OCI-LY1 (cell line): Measurements from ENCODE around the gene UMPS.
"Not testable (repeated sequence)": the region's sequence is repeated elsewhere in the genome, so short reads cannot be mapped to it uniquely, and the experiment has no call there.

Experiments used
- H2AFZ ChIP-seq: fragments of 200-600 bp; sonication (generic), shearing (Covaris generic); 2 replicates; pipeline ENCODE4 v1.6.0; 2014; ENCODE audit warnings: antibody characterized with exemption, mild to moderate bottlenecking, low read length
- H3F3A ChIP-seq: fragments of 200-600 bp; sonication (generic), shearing (Covaris generic); 2 replicates; pipeline ENCODE4 v1.6.0; 2014; ENCODE audit warnings: mild to moderate bottlenecking, antibody characterized with exemption, low read length, moderate library complexity; ENCODE audit not compliant: insufficient read depth
- H3K27ac ChIP-seq: fragments of 200-600 bp; sonication (generic); 2 replicates; pipeline ENCODE4 v1.5.1; 2014; ENCODE audit warnings: low read length, mixed run types, mild to moderate bottlenecking, low read depth; ENCODE audit not compliant: poor library complexity, severe bottlenecking
- H3K27me3 ChIP-seq: fragments of 200-600 bp; sonication (generic); 2 replicates; pipeline ENCODE4 v1.6.0; 2014; ENCODE audit warnings: antibody characterized with exemption, mild to moderate bottlenecking, low read length, moderate library complexity; ENCODE audit not compliant: insufficient read depth
- H3K36me3 ChIP-seq: fragments of 200-600 bp; sonication (generic); 2 replicates; pipeline ENCODE4 v1.6.1; 2014; ENCODE audit warnings: mild to moderate bottlenecking, antibody characterized with exemption, low read length, moderate library complexity, mixed read lengths; ENCODE audit not compliant: insufficient read depth
- H3K4me1 ChIP-seq: fragments of 200-600 bp; sonication (generic); 2 replicates; pipeline ENCODE4 v1.5.1; 2014; ENCODE audit warnings: mild to moderate bottlenecking, low read length, moderate library complexity; ENCODE audit not compliant: insufficient read depth, severe bottlenecking
- H3K4me2 ChIP-seq: fragments of 200-600 bp; sonication (generic), shearing (Covaris generic); 2 replicates; pipeline ENCODE4 v1.6.1; 2014; ENCODE audit warnings: low read length
- H3K4me3 ChIP-seq: fragments of 200-600 bp; sonication (generic); 2 replicates; pipeline ENCODE4 v1.5.1; 2014; ENCODE audit warnings: low read length, low read depth, mild to moderate bottlenecking, mixed read lengths; ENCODE audit not compliant: poor library complexity, severe bottlenecking
- H3K79me2 ChIP-seq: fragments of 200-600 bp; shearing (Covaris generic); 2 replicates; pipeline ENCODE4 v1.6.1; 2016; ENCODE audit warnings: mixed run types, low read length, mixed read lengths; ENCODE audit not compliant: insufficient read depth
- H3K9ac ChIP-seq: fragments of 200-600 bp; sonication (generic), shearing (Covaris generic); 2 replicates; pipeline ENCODE4 v1.6.1; 2014; ENCODE audit warnings: mild to moderate bottlenecking, low read length, mixed read lengths
- H3K9me2 ChIP-seq: fragments of 200-600 bp; sonication (generic), shearing (Covaris generic); 2 replicates; pipeline ENCODE4 v1.6.1; 2014; ENCODE audit warnings: low read depth, mild to moderate bottlenecking, low read length, mixed read lengths
- H3K9me3 ChIP-seq: fragments of 200-600 bp; shearing (Covaris generic); 2 replicates; pipeline ENCODE4 v1.6.1; 2014; ENCODE audit warnings: low read length, mixed read lengths
- H4K20me1 ChIP-seq: fragments of 200-600 bp; sonication (generic), shearing (Covaris generic); 2 replicates; pipeline ENCODE4 v1.6.0; 2016; ENCODE audit warnings: mild to moderate bottlenecking, low read length; ENCODE audit not compliant: insufficient read depth
- EZH2 ChIP-seq: fragments of 200-600 bp; sonication (generic), shearing (Covaris generic); IDR thresholded peaks from 2 replicates; pipeline ENCODE4 v1.8.0; 2017; ENCODE audit warnings: borderline replicate concordance, mixed run types, mild to moderate bottlenecking, antibody characterized with exemption, low read length, moderate library complexity, mixed read lengths
- TF ChIP-seq, protein P1 (sequence below): fragments of 200-600 bp; sonication (generic), shearing (Covaris generic); IDR thresholded peaks from 2 replicates; pipeline ENCODE4 v1.5.1; 2017; ENCODE audit warnings: mild to moderate bottlenecking, antibody characterized with exemption, low read length, moderate library complexity, mixed read lengths

The UMPS gene

DNA sequence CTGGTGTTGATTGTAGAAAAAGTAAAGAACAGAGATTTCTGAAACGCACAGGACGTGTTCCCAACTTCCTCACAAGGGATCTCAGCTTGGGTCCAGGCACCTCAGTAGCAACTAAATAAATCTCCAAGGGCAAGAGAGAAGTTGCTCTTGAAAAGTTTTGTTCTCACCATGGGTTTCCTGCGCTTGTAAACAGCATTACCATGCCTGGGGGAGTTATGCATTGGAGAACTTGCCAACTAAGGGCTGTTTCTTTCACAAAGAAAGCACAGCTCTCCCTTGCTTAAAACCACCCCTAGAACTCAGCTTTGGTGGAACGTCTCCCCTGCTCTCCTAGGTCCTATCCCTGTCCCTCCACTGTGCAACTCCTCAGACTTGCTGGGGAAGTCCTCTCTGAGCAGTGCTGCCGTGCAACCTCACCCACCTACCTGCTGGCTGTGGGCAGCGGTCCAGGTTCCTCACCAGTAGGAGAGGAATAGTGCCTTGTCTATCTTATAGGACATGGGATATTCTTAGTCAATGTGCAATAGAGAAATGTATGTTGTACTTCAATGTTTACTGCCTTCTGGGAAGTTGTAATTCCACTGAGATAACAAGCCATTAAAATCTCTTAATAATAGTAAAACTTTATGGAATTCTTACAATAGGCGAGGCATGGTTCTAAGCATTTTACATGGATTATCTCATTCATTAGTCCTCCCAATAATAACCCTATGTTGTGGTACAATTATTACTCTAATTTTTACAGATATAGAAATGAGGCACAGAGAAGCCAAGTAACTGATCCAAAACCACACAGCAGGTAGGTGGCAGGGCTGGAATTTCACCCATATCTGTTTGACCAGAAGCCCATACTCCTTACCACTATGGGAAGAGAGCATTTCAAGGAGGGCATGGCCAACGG, 51.5 kb downstream of the UMPS start:
- H3K4me3 ChIP-seq: no peak overlapping the region
- H3K9me2 ChIP-seq: no peaks in the 10 kb centered on the region
- TF ChIP-seq, protein P1, sequence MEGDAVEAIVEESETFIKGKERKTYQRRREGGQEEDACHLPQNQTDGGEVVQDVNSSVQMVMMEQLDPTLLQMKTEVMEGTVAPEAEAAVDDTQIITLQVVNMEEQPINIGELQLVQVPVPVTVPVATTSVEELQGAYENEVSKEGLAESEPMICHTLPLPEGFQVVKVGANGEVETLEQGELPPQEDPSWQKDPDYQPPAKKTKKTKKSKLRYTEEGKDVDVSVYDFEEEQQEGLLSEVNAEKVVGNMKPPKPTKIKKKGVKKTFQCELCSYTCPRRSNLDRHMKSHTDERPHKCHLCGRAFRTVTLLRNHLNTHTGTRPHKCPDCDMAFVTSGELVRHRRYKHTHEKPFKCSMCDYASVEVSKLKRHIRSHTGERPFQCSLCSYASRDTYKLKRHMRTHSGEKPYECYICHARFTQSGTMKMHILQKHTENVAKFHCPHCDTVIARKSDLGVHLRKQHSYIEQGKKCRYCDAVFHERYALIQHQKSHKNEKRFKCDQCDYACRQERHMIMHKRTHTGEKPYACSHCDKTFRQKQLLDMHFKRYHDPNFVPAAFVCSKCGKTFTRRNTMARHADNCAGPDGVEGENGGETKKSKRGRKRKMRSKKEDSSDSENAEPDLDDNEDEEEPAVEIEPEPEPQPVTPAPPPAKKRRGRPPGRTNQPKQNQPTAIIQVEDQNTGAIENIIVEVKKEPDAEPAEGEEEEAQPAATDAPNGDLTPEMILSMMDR: no peak
- TF ChIP-seq EZH2: no peak
- H3K36me3 ChIP-seq: no peaks in the 10 kb centered on the region
- H2AFZ ChIP-seq: no peak overlapping the region
- H3K27ac ChIP-seq: no peak overlapping the region
- no peak overlapping the region for H3K4me2 ChIP-seq
- H3K79me2 ChIP-seq: no peaks in the 10 kb centered on the region
- no peak overlapping the region for H3K9ac ChIP-seq
- H3K9me3 ChIP-seq: no peaks in the 10 kb centered on the region
- H3F3A ChIP-seq: no peaks in the 10 kb centered on the region
- H4K20me1 ChIP-seq: no peaks in the 10 kb centered on the region
- no peaks in the 10 kb centered on the region for H3K4me1 ChIP-seq
- H3K27me3 ChIP-seq: 0 out of 2 replicates have a peak, but pooled peaks cover 4% of the 10 kb centered on the region

DNA sequence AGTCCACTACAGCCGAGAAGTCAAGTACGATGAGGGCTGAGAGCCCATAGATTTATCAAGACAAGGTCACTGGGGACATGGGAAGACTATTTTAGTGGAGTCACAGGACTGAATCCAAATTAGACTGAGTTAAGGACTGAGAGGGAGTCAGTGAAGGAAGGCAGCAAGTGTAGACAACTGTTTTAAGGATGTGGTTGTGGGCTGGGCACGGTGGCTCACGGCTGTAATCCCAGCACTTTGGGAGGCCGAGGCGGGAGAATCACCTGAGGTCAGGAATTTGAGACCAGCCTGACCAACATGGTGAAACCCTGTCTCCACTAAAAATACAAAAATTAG, 52.1 kb downstream of the UMPS start:
- H3K79me2 ChIP-seq, H3K27ac ChIP-seq, H3K4me3 ChIP-seq, H3K9me3 ChIP-seq, H3K9me2 ChIP-seq, H3K9ac ChIP-seq, H3K4me1 ChIP-seq, H3K4me2 ChIP-seq, H3F3A ChIP-seq, H3K36me3 ChIP-seq, H2AFZ ChIP-seq, H3K27me3 ChIP-seq, H4K20me1 ChIP-seq: not testable (repeated sequence)

DNA sequence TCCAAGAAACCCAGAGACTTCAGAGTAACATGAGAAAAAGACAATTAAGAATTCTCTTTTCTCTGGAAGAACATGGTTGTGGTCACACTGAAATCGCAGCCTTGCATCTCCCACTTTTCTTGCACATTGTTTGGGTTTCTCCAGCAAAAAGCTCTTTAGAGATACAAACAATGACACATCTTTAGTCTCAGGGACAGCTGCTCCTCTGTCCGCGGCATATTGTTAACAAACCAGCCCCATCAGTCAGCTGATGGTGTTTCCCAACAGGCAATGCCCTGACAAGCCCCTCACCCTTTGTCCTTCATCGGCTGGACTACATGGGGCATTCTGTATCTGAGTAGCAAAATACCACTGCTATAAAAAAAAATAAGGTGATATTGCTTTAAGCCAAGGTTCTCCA, 53.4 kb downstream of the UMPS start:
- Histone ChIP-seq H3K9ac (no peak overlapping the region), H3K9me3 (no peaks in the 10 kb centered on the region), H3K4me1 (no peaks in the 10 kb centered on the region), H3K36me3 (no peaks in the 10 kb centered on the region), H3K4me2 (no peak overlapping the region), H4K20me1 (no peaks in the 10 kb centered on the region), H3K9me2 (no peaks in the 10 kb centered on the region), H3K27ac (no peak overlapping the region), H3F3A (no peaks in the 10 kb centered on the region), H2AFZ (no peak overlapping the region), H3K79me2 (no peaks in the 10 kb centered on the region), H3K4me3 (no peak overlapping the region), H3K27me3 (0 out of 2 replicates have a peak, but pooled peaks cover 4% of the 10 kb centered on the region)
- TF ChIP-seq EZH2: no peak
- TF ChIP-seq, protein P1: no peak
